OCI-LY1 (cell line): ENCODE results near the gene PLAAT5.

Experiments used
- CTCF ChIP-seq: fragments of 200-600 bp; sonication (generic), shearing (Covaris generic); IDR thresholded peaks from 2 replicates; pipeline ENCODE4 v1.5.1; 2017; ENCODE audit warnings: mild to moderate bottlenecking, antibody characterized with exemption, low read length, moderate library complexity, mixed read lengths
- EZH2 ChIP-seq: fragments of 200-600 bp; sonication (generic), shearing (Covaris generic); IDR thresholded peaks from 2 replicates; pipeline ENCODE4 v1.8.0; 2017; ENCODE audit warnings: borderline replicate concordance, mixed run types, mild to moderate bottlenecking, antibody characterized with exemption, low read length, moderate library complexity, mixed read lengths

DNA sequence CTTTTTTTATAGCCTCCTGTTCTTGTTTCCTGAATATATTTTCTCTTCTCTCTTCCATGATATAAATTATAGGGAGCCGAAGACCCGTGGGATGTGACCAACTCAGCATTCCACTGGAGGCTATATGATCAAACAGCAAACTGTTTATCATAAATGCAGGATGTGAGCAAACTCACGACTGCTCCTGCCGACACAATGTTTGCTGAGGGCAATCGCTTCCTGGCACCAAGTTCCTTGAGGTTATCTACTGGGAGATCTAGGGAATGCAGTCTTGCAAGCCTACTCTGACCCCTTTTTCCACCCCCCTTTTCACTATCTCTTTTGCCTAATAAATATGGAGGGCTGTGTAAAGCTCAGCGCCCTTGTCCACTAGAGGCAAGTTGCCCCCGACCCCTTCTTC lies 32.2 kb upstream of the PLAAT5 start:
- TF ChIP-seq CTCF (no peak), EZH2 (no peak)
